HG03103 (cell line): Measurements from ENCODE around the gene ORC4.

ENCODE experiments used
- ATAC-seq: cut with Tn5 transposase; IDR thresholded peaks from one replicate; pipeline ENCODE4 v1.9.1; 2021; ENCODE audit warnings: low read depth; ENCODE audit not compliant: unreplicated experiment

The ORC4 gene

DNA sequence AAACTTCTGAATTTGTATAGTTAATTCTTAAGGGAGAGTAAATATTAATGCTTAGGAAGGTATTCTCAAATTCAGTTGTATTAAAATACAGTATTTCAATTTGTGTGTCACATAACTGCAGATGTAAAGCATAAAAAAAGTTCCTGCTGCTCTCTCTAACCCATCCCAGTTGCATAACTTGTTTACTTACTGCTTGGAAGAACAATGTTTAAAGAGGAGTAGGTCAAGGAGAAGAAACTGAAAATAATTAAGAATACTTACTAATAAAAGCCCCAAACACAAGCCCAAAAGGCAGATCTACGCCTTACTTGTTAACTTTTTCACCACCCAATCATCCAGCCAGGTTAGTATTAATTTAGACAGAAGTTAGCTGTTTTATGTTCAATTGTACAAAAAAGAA lies 81.2 kb downstream of the ORC4 start:
- ATAC-seq = no peak

DNA sequence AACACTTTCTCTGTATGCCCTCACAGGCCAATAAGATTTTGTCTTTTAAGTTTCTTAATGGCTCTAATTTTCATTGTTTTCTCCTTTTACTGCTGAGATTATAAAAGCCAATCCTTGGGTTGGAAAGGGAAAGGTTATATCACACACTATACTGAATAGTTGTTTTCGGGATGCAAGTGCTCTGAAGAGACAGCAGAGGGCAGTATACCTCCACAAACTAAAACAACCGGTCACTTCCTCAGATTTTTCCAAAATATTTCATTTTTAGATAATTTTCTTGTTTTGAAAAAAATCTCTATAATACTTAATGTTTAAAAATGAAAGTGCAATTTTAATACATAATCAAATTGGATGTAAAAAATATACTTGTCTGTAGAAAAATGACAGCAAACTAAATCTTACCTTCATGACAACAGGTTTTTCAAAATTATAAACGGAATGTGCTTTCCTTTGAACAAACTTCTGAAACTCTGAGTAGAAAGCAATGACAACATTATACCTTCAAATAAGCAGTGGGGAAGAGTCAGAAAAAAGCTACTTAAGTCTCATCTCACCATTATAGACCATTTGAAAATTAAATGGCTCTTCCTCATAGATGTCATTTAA lies 82.7 kb downstream of the ORC4 start:
- ATAC-seq = no peak

DNA sequence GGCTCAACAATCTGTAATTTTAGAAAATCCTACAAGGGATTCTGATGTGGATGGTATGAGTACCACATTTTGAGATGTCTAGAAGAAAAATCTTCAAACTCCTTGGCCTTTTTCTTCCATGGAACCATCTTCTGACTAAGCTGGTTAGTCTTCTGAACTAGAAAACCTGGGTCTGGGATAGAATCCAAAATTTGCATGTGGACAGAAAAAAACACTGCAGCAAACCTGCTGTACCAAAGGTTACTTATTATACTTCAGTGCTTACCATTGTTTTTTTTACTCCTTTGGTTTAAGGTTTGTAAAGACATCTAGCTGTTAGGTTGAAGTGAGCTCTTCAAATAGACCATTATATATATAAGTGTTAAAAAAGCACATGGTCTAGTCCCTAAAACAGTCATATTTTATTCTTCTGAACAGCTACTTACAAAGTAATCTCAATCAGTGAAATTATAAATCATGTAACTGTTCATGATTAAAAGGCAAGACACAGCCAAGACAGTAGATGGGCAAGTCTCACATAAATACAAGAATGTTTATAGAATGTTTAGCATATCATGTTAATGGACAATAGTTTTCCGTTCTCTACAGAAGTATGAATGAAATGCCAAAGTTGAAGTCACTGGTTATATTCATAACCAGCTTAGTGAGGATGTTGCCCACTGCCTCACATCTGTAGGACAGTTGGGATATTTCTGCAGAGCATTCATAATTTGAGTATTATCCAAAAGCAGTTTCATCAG lies 85.5 kb downstream of the ORC4 start:
- ATAC-seq = no peak

DNA sequence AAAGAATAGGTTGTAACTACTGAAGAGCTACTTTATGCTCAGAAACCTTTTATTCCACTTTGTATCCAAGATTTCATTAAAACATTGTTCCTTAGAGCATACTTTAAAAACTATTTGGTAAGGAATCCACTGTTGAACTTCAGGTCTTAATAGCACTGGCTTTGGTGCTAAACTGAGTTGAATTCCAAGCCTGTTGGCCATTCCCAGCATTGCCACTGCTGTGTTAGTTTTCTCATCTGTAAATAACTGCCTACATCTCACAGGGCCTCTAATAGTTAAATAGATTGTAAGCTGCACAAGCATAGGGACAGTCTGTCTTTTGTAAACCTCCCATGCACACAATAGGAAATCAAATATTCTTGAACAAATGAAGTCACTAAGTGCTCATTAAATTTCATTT lies 86.6 kb downstream of the ORC4 start:
- ATAC-seq = no peak

DNA sequence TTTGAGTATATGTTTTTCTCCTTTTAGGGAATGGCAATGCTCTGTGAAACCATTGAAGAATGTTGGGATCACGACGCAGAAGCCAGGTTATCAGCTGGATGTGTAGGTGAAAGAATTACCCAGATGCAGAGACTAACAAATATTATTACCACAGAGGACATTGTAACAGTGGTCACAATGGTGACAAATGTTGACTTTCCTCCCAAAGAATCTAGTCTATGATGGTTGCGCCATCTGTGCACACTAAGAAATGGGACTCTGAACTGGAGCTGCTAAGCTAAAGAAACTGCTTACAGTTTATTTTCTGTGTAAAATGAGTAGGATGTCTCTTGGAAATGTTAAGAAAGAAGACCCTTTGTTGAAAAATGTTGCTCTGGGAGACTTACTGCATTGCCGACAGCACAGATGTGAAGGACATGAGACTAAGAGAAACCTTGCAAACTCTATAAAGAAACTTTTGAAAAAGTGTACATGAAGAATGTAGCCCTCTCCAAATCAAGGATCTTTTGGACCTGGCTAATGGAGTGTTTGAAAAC lies 93.4 kb downstream of the ORC4 start:
- ATAC-seq = no peak

DNA sequence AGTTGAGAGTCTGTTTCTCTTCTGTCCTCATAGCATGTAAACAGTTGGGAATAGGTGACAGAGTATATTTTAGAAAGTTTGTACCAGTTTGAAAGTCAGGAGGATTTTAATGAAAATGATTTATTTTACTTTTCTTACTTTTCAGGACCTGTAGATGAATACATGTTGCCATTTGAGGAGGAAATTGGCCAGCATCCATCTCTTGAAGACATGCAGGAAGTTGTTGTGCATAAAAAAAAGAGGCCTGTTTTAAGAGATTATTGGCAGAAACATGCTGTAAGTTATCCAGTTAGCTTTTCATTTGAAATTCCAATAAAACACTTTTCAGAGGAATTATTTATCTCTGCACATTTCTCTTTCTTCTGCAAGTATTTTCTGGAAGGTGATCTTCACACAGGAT lies 94.7 kb downstream of the ORC4 start:
- no peak for ATAC-seq

DNA sequence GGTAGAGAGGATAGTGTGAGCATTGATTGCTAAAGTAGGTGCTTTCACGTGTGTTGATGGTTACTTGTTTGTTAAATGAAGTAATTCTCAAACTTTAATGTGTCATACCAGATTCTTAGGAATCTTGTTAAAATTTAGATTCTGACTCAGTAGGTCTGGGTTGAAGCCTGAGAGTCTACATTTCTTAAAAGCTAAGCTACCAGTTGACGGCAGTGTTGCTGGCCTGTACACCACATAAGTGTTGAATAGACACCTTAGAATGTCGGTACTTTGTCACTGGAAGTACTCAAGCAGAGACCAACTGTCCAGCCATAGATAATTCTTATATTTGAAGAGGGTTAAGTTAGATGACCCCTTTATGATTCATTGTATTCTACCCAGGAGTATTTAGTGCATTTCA lies 95.9 kb downstream of the ORC4 start:
- ATAC-seq = no peak

DNA sequence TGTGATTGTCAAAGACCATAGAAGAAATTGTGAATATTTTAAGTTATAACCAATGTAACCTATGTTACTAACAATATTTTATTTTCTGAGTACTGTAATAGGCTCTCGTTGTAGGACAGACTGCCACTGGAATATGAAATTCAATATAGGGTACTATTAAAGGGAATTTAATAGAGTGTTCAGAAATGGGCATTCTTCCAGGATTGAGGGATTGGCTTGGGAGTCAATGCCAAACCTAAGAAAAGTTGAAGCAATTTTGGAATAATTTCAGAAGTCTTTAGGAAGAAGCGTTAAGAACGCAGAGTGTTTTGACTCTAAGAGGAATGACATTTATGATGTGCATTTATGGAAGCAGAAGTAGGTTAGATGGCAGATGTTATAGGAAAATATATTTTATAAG lies 96.7 kb downstream of the ORC4 start:
- ATAC-seq = no peak

DNA sequence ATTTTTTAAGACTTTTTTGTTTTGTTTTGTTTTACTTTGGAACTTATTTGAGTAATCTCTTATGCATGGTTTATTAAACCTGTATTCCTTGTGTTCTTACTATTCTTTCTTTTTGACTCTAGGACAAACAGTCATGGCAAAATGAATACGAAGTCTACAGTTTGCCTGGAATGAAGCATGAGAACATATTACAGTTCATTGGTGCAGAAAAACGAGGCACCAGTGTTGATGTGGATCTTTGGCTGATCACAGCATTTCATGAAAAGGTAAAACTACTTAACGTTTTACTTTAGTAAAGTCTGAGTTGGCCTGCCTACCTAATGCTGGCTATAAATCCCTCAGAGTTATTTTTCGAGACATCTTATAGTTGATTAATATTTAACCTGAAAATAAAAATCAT lies 103.4 kb downstream of the ORC4 start:
- no peak for ATAC-seq

DNA sequence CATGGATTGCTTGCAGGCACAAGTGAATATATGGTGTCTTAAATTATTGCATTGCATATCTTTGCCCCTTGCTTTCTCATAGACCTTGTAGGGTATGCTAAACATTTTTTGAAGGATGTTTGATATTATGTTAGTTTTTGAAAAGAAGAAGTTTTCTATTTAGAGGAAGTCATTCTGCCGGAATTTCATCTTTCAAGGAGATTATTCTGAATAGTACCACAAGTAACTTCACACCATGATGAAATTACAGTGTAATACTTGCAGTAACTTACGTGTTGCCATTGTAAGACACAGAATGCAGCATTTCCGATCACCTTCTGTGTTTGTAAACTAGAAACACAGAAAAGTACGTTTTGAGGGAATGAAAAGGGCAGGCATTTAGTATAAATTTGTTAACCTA lies 103.8 kb downstream of the ORC4 start:
- ATAC-seq = no peak

DNA sequence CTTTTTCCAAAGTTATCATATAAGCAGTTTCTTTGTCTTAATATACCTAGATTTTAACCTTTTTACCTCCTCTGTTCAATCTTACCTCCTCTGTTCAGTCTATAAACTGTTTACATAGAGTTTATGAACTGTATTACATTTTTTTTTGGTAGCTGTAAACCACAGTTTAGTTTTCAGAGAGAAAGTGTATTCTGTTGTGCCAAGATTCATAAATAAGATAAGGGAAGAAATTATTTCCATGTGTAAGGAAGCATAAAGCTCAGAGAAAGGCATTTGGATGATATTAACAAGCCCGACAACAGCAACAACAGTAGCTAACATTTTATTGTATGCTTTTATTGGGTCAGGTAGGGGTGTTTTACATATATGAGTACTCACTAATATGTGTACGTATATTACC lies 104.5 kb downstream of the ORC4 start:
- no peak for ATAC-seq

DNA sequence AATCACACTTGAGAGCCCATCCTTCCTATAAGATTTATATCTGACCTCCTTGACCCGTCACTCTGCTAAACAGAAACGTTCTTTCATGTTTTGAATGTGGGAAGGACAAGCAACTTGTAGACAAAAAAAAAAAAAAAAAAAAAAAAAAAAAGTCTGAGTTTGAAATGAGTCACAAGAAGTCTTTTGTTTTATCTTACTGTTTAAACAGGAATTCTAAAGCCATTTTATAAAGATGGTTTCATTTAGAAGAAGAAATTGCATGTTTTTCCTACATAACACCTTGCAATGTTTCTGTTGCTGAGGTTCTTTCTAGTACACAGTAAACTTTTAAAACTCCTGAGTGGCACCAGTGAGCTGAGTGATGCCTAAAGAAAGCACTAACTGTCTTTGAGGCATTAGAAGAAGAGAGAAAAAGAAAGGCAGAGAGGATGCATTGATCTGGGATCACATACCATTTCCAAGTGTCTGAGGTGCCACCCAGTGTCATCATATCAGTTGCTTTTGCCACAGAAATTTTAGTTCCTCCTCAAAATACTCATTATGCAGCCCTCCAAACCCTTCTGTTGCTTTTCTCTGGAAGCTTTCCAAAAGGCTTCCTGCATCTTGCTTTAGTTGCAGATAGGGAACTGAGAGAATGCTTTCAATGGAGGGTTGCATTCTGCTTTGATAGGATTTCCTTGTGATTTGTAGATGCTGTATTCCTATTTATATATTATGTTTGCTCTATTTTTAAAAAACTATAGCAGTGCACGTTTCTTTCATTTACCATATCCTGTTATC lies 106.6 kb downstream of the ORC4 start:
- ATAC-seq = no peak

DNA sequence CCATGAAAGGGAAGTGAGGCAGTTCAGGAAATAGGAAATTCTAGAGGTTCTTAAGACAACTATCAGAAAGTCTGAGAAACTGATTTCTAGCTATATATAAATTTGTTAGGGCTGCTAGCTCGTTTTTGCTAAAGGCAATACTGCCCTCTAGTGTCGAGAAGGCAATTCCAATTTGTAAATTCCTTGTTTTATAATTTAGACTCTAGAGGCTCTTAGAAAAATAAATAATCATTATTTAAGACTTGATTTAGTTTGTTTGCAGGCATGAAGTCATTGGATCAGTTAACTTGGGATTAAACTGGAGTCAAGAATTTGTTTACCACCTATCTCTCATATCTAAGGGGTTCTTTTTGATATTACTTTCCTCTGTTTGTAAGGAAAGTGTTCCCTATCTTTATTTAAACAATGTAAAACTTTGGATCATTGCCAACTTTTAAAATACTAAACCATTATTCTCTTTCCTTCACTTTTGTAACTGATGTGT lies 109.5 kb downstream of the ORC4 start:
- no peak for ATAC-seq

DNA sequence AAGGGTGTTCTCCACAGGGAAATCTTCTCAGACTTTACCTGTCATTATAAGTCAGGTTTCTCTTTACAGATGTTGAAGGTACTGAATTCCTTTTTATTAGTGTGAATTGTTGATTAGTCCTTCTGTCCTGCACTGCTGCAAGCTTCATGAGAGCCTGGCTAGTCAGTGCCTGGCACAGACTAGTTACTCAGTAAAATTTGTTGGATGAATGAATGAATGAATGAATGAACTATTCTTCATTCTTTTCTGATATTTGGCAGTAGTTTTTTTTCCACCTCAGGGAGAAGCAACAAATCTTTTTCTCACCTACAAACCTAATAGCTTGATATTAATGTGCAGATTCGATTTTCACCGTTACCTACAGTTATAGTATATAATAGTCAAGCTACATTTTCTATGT lies 111.4 kb downstream of the ORC4 start:
- ATAC-seq = no peak

DNA sequence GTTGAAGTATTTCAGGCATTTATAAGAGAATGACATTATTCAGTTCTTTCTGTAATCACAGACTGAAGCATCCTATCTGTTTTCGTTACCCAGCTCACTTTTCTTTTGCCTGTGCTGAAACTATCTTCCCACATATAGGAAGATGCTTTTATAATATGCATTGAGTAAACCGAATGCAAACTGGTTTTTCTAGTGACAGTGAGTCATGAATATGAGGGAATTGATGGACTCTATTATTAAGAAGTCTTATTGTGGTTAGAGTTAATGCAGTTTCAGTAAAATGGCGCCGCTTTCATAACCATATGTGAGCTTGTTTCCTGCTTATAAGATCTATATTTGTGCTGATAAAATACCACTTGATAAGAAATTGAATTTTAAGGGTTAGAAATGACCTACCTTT lies 116.5 kb downstream of the ORC4 start:
- ATAC-seq = no peak

DNA sequence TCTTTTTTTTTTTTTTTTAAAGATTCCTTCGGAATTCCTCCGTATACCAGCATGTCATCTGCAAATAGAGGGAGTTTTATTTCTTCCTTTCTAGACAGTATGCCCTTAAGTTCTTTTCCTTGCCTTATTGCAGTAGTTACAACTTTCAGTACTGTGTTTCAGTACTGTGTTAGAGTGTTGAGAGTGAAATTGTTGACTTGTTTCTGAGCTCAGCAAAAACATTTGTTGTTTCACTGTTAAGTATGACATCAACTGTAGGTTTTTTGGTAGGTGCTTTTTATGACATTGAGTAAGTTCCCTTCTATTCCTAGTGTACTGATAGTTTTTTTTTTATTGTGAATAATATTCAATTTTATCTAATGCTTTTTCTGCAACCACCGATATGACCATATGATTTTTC lies 131.9 kb downstream of the ORC4 start:
- no peak for ATAC-seq

DNA sequence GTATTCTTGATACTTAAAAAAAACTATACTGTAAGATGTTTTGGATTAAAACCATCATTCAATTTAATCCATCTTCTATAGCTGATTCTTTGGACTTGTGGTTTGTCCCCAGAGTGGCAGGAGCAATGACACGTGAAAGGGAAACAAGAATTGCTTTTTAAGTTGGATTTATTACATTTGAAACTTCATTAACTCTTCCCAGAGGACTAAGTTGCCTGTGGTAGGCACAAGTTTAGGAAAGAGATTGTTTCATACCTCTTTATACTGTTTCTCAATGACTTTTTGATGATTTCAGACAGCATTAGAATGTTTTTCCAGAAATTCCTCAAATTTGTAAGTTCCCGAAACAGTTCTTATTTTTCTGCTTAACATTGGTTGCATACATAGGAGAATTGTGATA lies 134.4 kb downstream of the ORC4 start:
- no peak for ATAC-seq

DNA sequence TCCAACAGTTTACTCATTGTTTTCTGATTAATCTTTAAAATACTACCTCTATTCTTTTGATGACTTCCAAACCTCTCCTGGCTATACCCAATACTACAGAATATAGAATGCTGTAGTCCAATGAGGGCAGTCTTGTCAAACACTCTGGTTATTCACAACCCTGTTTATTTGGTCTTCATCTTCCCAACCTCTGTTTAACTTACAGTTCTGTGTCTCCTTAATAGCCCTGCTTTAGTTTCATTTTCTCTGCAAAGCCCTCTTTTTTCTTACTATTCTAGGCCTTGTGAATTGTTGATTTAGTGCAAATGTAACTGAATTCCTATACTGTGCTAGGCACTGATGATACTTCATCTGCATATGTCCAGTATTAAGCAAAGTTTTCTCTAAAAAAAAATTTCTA lies 135.7 kb downstream of the ORC4 start:
- ATAC-seq = no peak

DNA sequence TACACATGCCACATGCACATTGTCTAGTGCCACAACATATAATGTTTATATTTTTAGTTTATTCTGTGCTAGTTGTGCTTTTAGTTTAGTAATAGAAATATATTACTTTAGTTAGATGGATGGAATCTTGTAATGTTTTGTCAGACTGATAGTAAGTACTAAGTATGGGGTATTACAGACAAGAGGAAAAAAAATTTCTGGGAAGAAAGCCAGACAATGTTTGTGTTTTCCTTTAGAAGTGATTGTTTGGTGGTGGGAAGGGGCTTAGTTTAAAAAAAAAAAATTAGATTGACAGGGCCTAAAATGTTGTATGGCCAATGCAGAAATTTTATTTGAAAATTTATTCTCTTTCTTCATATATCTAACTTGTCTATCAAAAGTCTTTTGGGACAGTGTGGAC lies 137.9 kb downstream of the ORC4 start:
- no peak for ATAC-seq
